Activated CD8-positive, alpha-beta memory T cell treated with anti-CD3 and anti-CD28 coated beads, Interleukin-2, amount 50 U/mL, for 24 hours (primary cell): Measurements from ENCODE around the gene WFDC10B.
"Not testable (repeated sequence)": the region's sequence is repeated elsewhere in the genome, so short reads cannot be mapped to it uniquely, and the experiment has no call there.

ENCODE experiments used
- DNase-seq: peaks from one replicate; pipeline ENCODE4 v3.0.0-alpha.2; 2020; ENCODE audit errors: extremely low read depth

The WFDC10B gene

GRCh38 chr20:45704969-45705637 is at the start of gene WFDC10B:
Gene WFDC10B (minus strand): TSS chr20:45705019. CDS start chr20:45685992, 19,027 bp downstream.
- no peak for DNase-seq

GRCh38 chr20:45752746-45753145 is 47.9 kb upstream of the WFDC10B start:
- no peak for DNase-seq

- no peak for DNase-seq
Measured at GRCh38 chr20:45751721-45752120, 46.9 kb upstream of the WFDC10B start.

GRCh38 chr20:45745015-45745414 is 40.2 kb upstream of the WFDC10B start:
- DNase-seq, result no peak

GRCh38 chr20:45742596-45742995 is 37.8 kb upstream of the WFDC10B start:
- DNase-seq, result no peak

- no peak for DNase-seq
Measured at GRCh38 chr20:45735988-45736387, 31.2 kb upstream of the WFDC10B start.

- no peak for DNase-seq
Measured at GRCh38 chr20:45735552-45735951, 30.7 kb upstream of the WFDC10B start.

- no peak for DNase-seq
Measured at GRCh38 chr20:45732199-45732598, 27.4 kb upstream of the WFDC10B start.

- no peak for DNase-seq
Measured at GRCh38 chr20:45727044-45727443, 22.2 kb upstream of the WFDC10B start.

GRCh38 chr20:45725134-45725533 is 20.3 kb upstream of the WFDC10B start:
- DNase-seq, result no peak

GRCh38 chr20:45722047-45722446 is 17.2 kb upstream of the WFDC10B start, which contains the start of gene SPINT4:
Gene SPINT4 (plus strand): TSS chr20:45722347. CDS start chr20:45722368, 21 bp downstream.
- no peak for DNase-seq

- DNase-seq, result not testable (repeated sequence)
Measured at GRCh38 chr20:45716141-45716688, 11.4 kb upstream of the WFDC10B start.

- no peak for DNase-seq
Measured at GRCh38 chr20:45701873-45702272, 2.9 kb downstream of the WFDC10B start, which contains the start of gene WFDC13. Gene WFDC13 (plus strand): TSS chr20:45702038. CDS start chr20:45702124, 86 bp downstream.

GRCh38 chr20:45701104-45701503 is 3.7 kb downstream of the WFDC10B start:
- DNase-seq, result no peak

- no peak for DNase-seq
Measured at GRCh38 chr20:45695496-45695895, 9.3 kb downstream of the WFDC10B start.

GRCh38 chr20:45693346-45693745 is 11.5 kb downstream of the WFDC10B start:
- not testable (repeated sequence) for DNase-seq

- no peak for DNase-seq
Measured at GRCh38 chr20:45685896-45686295, 18.9 kb downstream of the WFDC10B start.

- no peak for DNase-seq
Measured at GRCh38 chr20:45679650-45680049, 25.2 kb downstream of the WFDC10B start.

GRCh38 chr20:45672765-45673164 is 32.1 kb downstream of the WFDC10B start:
- no peak for DNase-seq

GRCh38 chr20:45670139-45670538 is 34.7 kb downstream of the WFDC10B start, which contains the start of gene WFDC11:
Gene WFDC11 (minus strand): TSS chr20:45670239. CDS start chr20:45650600, 19,639 bp downstream.
- DNase-seq, result no peak

- not testable (repeated sequence) for DNase-seq
Measured at GRCh38 chr20:45657038-45657437, 47.8 kb downstream of the WFDC10B start.

- DNase-seq, result not testable (repeated sequence)
Measured at GRCh38 chr20:45651726-45652125, 53.1 kb downstream of the WFDC10B start.

GRCh38 chr20:45649312-45649863 is 55.4 kb downstream of the WFDC10B start:
- no peak for DNase-seq
